GM21619 (cell line): ENCODE results near the gene SLAMF8.
A peak's percentile ranks its signal among the peaks of the same experiment; 100 is the strongest.

ENCODE experiments used
- ATAC-seq: cut with Tn5 transposase; IDR thresholded peaks from one replicate; pipeline ENCODE4 v1.9.1; 2021; ENCODE audit not compliant: unreplicated experiment

The SLAMF8 gene

DNA sequence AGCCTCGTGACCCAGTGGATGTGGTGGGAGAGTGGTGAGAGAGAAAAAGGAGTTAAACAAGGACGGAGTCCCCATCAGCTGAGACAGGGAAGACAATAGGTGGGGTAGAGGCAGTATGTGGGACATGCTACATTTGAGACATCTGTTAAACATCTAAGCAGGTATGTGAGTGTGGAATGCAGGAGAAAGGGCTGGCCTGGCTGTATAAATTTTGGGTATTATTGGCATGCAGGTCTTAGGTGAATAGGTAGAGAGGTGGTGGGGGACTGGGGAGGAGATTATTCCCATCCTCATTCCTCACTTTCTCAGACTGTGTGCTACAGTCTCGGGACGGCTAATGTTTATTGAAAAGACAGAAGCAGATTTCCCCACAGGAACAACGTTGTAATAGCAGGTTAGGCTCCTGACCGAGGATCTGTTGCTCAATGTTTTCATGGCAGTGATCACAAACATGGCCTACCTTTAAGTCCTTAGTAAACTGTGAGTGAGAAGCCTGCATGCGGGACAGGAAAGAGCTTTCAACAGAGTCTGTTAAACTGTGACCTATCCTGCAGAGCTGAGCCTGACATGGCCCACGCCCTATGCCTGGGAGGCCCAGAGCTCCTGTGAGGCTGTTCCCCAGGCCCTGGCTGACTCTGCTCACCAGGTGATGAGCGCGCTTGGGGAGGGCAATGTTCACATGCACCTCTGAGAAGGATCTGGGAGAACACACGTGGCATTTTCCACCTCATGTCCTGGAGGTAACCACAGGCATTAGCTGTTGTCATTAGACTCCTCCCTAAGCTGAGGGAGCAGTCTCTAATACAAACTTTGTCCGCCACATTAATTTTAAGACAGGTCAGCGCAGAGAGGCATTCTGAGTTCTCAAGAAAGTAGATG, 19.3 kb downstream of the SLAMF8 start:
- no peak for ATAC-seq

DNA sequence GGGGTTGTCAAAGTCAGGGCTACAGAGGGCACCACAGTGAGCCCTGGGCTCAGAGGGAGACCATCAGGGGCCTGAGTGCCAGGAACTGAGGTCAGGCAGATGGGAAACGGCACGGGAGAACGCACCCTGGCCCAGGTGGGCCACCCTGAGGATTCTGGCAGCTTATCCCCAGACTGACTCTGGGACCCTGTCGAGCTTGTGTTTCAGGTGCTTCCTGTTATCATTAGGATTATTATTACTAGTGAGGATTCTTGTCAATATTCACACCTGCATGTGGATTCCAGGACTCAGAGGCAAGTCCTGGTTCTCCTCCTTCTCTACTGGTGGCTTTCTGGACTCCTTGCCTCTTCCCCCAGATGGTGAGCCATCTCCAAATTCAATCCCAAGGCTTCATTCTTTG, 20.6 kb downstream of the SLAMF8 start:
- no peak for ATAC-seq

DNA sequence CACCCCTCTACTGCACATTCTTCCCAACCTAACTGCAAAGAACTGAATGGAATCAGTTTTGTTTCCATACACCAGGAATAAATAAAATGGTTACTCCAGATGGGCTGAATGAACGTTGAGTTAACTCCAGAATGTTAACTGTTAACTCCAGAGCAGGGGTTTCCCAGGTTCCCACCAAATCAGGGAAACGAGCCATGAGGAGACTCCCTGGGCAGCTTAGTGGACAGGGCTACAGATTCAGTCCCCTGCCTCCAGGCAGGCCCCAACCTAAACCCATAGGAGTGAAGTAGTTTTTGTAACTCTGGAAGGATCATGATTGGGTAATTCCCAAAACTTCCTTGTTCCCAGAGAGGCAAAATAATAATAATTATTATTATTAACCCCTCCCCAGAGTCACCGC, 21.7 kb downstream of the SLAMF8 start:
- no peak for ATAC-seq

DNA sequence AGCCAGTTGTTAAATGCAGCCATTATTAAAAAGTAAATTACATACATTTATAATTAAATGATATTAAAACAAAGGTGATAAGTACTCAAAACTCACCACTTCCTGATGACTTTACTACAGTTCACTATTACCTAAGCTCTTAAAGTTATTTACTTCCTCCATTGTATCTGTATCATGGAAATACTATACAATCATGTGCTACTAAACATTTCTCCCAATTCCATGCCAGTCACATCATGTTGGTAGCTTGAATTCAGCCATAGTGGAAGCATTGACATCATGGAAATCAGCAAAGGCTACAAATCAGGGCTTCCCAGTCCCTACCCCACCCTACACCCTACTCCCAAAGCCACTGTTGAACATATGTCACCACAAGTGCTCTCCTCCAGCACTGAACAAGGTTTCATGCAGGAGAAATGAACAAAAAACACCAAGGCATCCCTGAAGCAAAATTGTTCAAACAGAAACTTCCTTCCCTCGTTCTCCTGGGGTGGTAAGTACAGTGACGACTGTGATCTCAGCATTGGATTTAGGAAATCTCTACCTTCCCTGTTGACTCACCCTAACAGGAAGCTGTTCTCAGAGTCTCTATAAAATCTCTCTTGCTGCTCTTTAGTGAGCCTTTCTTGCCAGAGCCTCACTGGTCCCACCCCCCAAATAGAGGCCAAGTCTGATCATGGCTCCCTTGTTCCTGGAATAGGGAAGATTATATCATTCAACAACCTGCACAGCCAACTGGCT, 23.1 kb downstream of the SLAMF8 start:
- no peak for ATAC-seq

DNA sequence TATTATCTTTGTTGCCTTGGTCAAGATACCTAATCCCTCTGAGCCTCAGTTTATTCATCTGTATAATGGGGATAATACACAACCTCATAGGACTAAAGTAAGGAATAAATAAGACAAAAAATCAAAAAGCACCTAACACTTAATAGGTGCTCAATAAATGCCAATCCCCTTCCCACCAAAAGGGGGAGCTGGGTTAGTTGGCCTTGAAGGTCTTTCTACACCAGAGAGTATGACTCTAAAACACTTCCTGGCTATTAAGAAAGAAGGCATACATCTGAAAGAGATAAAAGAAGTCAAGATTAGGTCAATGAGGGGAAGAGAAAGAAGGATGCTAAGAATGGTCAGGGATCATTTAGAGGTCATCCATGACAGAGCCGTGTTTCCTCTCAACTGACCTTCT, 24.7 kb downstream of the SLAMF8 start:
- ATAC-seq = no peak

DNA sequence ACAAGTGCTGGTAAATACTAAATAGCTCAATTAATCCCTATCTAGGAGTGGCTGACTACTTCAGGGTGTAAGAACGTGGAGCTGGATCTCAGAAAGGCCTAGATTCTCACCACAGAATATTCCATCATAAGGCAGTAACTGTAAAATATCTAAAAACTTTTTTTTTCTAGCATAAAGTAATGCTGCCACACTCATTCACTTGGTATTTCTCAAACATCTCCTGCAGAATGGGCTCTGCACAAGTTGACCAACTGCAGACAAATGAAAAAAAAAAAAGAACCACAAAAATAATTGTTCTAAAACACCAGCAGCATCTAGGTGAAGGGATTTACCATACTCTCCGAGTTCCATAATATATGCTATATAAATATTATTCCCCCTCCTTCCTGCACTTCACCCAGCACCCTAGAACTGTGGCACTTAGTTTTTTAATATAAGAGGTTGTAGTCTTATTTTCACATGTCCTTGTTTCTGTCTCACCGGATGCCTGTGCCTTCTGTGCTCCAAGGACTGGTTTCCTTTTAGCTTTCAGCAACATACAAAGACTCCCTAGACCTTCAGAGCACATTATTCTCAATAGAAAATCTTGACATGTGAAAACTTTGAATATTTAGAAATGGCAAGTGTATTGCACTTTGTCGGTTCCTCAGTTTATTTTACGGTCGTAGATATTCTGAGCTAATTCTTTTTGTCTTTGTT, 26.9 kb downstream of the SLAMF8 start:
- no peak for ATAC-seq

DNA sequence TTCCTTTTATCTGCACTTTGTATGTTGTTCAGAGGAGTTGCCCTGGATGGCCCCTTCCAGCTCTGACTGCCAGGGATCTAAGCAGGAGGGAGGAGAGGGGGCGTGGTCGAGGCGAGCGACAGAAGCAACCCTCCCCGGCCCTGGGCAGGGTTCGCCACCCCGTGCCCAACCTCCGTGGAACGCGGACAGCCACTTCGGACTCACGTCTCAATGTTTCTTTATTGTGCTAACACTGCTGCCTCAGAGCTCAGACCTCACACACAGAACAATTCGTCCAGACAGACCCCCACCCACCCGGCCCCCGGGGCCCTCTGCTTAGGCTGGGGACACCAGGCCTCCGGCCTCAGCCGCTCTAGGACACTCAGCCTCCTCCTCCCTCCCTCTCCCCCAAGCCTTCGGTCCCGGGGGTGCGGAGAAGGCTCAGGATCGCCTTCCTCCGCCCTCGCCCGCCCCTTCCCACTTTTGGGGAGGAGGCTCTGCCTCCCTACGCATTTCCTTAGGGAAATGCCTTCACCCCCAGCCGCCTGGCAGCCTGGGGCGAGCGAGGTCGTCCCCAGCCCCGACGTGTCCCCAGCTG, 27.5 kb downstream of the SLAMF8 start:
- peak; percentile 5 for ATAC-seq

DNA sequence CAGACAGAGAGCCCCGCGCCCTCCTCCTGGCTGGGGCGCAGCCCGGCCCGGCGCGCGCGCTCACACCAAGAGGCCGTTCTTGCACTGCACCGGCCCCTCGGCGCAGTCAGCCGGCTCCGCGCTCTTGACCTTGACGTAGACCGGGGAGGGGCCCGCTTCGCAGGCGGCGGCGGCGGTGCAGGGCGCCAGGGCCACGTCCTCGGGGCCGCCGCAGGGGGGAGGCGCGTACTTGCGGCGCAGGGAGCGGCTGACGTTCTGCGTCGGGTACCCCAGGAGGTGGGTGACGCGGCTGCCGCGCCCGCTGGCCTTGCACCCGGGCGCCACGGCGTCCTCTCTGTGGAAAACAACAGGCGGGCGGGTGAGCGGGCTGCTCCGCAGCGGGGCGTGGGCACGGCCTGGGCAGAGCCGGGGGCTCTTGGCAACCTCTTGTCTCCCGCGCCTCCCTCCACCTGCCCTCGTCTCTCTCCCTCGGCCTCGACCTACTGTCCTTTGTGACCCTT, 28.1 kb downstream of the SLAMF8 start:
- peak; percentile 84 for ATAC-seq

DNA sequence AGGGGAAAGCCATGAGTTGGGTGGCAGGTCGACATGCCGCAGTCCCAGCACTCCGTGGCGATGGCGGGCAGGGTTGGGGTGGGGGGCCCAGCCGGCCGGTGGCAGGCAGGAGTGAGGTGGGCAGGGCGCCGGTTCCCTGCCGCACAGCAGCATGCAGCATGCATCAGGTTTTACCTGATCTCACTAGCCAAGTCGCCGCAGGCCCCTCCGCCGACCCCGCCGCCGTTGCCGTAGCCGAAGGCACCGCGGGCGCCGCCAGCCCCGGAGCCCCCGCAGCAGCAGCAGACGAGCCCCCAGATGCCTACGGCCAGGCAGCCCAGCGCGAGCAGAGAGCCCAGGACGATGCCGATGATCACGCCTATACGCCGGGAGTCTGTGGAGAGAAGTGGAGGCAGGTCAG, 29.0 kb downstream of the SLAMF8 start:
- no peak for ATAC-seq

DNA sequence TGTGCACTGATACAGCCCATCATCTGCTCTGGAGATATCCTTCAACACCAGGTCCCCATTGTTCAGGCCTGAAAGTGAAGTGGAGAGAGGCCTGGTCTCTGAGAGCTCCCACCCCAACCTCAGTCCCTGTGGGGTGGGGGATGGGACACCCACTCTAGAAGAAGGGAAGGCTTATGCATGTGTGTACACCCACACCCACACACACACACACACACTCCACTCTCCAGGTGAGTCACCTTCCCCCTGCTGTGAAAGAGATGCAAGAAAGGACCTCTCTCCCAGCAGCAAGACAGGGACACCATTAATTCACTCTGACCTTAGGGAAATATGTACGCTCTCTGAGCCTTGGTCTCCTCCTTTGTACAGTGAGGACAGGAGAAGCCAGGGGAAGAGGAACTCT, 29.9 kb downstream of the SLAMF8 start:
- no peak for ATAC-seq

DNA sequence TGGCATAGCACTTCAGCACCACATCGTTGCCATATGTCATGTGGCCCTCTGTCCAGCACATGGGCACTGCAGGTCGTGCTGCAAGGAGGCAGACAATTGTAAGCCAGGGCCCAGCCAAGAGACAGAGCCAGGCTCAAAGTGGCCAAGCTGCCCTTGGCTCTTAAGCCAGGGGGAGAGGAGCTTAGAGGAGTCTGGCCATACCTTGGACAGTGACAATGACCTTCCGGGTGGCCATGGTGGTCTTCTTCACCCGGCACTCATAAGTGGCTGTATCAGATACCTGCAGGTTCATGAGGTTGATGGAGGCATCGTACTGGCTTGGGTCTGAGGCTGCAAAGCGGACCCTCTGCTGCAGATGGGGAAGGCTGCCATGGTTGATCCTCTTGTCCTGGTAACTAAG, 31.2 kb downstream of the SLAMF8 start:
- ATAC-seq = no peak

DNA sequence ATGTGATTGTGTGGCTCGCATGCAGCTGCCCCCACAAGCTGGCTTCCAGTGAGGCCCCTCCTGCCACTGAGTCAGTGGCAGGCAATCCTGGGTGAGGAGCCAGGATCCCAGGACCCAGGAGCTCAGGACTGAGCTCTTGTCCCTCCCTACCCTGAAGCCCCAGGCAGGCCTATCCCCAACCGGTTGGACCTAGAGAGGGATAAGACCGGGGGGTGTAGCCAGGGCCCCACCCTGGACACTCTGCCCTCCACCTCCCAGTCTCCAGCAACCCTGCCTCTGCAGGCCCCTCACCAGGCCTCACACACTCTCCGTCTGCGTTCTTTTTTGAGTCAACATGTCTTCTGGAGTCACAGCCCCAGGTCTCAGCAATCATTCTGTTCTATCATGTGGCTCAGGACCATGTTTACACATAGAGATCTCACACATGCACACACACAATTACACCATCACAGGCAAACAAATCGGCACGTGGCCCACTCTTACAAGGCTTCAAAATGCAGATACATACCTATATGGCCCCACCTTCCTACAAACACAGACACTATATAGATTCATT, 33.2 kb downstream of the SLAMF8 start:
- ATAC-seq = no peak

DNA sequence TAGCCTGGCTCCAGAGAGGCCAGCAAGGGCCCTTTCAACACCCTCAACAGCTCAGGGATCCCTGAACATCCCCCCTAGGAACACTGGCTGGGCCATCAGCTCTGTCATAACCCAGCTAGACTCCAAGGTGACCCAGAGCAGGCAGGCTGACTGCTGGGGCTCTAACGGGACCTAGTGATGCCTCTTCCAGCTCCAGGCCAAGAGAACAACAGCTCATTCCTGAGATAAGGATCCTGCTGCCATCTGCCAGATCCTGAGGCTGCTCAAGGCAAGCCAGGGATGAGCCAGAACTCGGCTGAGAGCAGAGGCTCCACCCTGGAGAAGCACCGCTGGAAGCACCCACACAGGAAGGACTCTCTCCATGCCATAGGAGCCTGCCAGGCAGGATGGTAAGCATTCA, 33.8 kb downstream of the SLAMF8 start:
- ATAC-seq = no peak

DNA sequence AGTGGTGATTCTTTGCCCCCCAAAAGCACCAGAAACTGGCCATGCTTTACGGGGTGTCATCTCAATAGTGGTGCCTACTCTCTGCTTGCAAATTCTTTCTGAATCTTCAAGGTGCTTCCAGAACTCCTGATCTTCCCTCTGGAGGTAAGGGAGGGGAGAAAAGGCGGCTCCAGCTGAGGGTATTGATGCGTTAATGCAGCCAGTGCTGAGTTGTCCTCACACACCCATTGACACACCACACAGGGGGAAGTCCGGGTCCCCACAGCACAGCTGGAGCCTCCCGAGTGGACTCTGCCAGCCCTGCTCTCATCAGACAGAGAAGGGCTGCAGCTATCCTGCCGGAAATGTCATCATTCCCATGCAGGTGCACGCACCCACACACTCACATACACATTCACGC, 34.5 kb downstream of the SLAMF8 start:
- no peak for ATAC-seq

DNA sequence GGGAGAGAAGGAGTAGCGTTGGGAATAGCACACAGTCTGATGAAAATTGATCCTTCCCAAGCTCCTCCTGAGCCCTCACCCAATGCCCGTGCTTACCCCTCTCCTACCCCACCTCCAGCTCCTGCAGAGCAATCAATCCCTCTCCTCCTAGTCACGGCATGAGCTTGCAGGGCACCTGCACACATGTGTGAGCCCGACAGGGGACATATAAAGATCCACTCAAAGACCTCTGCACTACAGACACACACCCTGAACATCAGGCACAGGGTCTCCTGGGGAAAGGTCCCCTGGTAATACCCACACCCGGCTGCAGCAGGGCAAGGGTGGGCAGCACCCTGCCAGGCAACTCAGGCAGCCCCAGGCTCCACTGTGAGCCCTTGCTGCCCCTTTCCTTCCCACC, 35.4 kb downstream of the SLAMF8 start:
- no peak for ATAC-seq

DNA sequence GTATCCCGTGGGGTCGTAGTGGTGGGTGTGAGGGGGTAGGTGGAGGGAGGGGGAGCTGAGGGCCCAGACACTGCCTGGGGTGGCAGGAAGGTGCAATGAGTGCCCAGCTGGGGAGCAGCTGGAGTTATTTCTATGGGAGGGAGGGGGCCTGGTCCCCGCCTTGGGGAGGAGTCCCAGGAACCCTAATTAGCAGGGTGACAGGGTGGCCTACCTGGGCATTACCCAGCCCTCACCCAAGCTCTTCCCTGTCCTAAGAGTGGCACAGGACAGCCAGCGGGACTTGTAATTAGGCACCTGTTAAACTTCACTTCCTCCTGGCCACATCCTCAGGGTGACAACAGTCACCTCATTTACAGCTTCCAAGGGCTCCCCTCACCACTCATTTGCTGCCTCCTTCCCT, 35.9 kb downstream of the SLAMF8 start, which contains the start of gene VSIG8:
TSS of gene VSIG8 (minus strand) at position 101 of the 400 bp plus-strand sequence. CDS start 136 bp downstream, outside the sequence.
- no peak for ATAC-seq

DNA sequence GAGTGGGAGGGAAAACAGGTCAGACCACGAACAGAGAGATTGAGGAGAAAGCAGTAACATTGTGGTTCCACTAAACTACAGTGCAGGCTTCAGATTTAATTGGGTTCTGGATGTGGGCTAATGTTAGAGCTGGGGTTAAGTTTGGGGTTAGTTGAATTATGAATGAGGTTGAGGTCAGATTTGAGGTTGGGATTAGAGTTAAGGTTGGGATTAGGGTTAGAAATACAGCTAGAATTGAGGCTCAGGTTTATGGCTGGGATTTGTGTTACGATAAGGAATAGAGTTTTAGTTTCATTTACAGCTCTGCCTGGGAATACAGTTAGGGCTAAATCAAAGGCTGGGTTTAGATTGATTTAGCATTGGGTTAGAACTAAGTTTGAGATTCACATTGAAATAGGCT, 37.6 kb downstream of the SLAMF8 start:
- no peak for ATAC-seq

DNA sequence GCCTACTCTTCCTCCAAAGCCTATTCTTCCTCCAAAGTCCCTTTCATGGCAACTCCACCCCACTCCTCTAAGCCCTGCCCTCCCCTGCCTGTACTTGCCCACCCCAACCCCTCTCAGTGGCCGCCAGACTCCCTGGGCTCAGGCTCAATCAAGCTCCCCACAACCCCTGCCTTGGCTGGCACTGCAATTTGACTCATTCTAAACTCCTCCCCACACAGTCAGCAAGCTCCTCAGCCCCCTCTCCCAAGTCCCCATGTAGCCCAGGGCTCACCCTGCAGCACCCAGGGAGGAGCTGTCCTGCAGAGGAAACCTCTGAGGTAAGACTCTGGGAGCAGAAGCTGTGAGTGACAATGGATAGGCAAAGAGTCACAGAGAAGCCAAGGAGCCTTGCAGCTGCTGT, 39.4 kb downstream of the SLAMF8 start:
- ATAC-seq = no peak

DNA sequence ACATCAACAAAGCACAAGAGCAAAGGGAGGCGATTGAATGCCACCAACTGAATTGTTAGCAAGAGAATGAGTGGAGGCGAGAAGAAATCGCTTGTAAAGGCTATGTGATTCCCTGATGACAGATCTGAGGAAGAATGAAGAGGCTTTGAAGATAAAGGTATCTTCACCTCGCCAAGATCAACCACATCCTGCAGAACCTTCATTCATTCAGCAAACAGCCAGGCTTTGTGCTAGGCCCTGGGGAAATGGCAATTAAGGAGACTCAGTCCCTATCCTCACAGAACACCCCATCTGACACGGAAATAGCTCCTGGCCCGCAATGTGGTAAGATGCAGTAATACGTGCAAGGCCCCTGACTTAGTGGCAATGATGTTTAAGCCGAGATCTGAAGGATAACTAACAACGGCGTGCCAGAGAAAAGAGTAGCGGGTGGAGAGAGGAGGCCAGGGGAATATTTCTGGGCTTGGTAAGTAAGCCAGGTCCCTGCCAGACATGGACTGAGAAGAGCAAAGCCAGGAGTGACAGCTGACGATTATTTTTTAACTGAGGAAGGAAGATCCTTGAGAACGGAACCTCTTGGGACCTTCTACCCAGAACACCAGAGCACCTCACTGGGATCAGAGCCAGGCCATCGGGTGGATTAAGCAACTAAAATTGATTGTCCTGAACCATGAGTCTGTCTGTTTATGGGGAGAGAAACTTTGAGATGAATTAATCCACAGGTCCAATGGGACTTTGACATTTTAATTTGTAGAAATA, 40.4 kb downstream of the SLAMF8 start:
- ATAC-seq = no peak

DNA sequence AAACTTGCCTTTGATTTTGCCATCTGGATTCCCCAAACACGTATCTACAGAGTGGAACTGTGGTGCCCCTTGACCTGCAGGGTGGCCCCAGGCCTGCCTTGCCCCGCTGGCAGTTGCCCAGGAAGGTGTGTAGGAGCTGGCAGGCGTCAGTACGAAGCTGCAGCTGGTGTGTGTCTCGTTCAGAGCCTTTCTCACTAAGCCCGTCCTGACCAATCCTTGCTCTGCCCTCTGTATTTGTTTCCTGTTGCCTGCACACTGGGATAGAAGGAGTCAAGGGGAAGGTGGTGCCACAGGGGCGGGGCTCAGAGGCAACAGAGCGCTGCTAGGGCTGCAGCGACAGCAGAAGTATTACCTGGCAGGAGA, 41.0 kb downstream of the SLAMF8 start:
- no peak for ATAC-seq
